ENCODE results near the gene RGL1.

GRCh38 chr1:183889095-183889494 lies 84.2 kb downstream of the RGL1 start:
- no peak for TF ChIP-seq POLR2AphosphoS5 (IDR thresholded peaks at IDR 0.05)
- TF ChIP-seq POLR2A (IDR thresholded peaks at IDR 0.05), result no peak
- TF ChIP-seq, protein P1, sequence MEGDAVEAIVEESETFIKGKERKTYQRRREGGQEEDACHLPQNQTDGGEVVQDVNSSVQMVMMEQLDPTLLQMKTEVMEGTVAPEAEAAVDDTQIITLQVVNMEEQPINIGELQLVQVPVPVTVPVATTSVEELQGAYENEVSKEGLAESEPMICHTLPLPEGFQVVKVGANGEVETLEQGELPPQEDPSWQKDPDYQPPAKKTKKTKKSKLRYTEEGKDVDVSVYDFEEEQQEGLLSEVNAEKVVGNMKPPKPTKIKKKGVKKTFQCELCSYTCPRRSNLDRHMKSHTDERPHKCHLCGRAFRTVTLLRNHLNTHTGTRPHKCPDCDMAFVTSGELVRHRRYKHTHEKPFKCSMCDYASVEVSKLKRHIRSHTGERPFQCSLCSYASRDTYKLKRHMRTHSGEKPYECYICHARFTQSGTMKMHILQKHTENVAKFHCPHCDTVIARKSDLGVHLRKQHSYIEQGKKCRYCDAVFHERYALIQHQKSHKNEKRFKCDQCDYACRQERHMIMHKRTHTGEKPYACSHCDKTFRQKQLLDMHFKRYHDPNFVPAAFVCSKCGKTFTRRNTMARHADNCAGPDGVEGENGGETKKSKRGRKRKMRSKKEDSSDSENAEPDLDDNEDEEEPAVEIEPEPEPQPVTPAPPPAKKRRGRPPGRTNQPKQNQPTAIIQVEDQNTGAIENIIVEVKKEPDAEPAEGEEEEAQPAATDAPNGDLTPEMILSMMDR (IDR thresholded peaks at IDR 0.05), result no peak
- TF ChIP-seq EP300 (IDR thresholded peaks at IDR 0.05), result no peak

Measured in sigmoid colon (tissue), 4 donors.